WTC11 (cell line): Measurements from ENCODE around the gene IL16. TPM values are rescaled to one million over a fixed set of nuclear protein-coding genes. Genes with fewer than 3 reads are reported as not detected.

Source experiments
- ATAC-seq: fragments of 200-7000 bp; cut with Tn5 transposase; 2 replicates; pipeline ENCODE4 v1.10.0; 2021; ENCODE audit warnings: mild to moderate bottlenecking, moderate library complexity
- CTCF ChIA-PET: fragments of 300-600 bp; sonication (Branson Sonifier 250); formaldehyde crosslinking; loops from one replicate; lab custom pipeline; 2021; ENCODE audit warnings: antibody characterized with exemption; lab: Charles Lee
- POLR2A ChIA-PET: fragments of 350-600 bp; sonication (Branson Sonifier 250); formaldehyde crosslinking; loops from one replicate; lab custom pipeline; 2021; ENCODE audit warnings: antibody characterized with exemption; lab: Charles Lee
- DNase-seq: peaks from one replicate; pipeline ENCODE4 v3.0.0; 2021; ENCODE audit warnings: low spot score
- H3K27ac Mint-ChIP-seq: 2 replicates; pipeline ENCODE4 v1.8.0; 2021; ENCODE audit warnings: mixed read lengths
- H3K27me3 Mint-ChIP-seq: 2 replicates; pipeline ENCODE4 v1.8.0; 2021; ENCODE audit warnings: low read depth, mild to moderate bottlenecking, moderate library complexity, mixed read lengths
- H3K36me3 Mint-ChIP-seq: 2 replicates; pipeline ENCODE4 v1.8.0; 2021; ENCODE audit warnings: mixed read lengths
- H3K4me1 Mint-ChIP-seq: 2 replicates; pipeline ENCODE4 v1.8.0; 2022; ENCODE audit warnings: mixed read lengths
- H3K4me3 Mint-ChIP-seq: 2 replicates; pipeline ENCODE4 v1.8.0; 2021; ENCODE audit warnings: mild to moderate bottlenecking, moderate library complexity, mixed read lengths
- H3K9me3 Mint-ChIP-seq: 2 replicates; pipeline ENCODE4 v1.8.0; 2021; ENCODE audit warnings: mixed read lengths
- ATF6 ChIP-seq: sonication (generic); formaldehyde crosslinking; IDR thresholded peaks from 2 replicates; pipeline ENCODE4 v1.8.1; 2023; ENCODE audit warnings: mild to moderate bottlenecking, missing genetic modification reagents
- CREM ChIP-seq: sonication (generic); formaldehyde crosslinking; IDR thresholded peaks from 2 replicates; pipeline ENCODE4 v1.8.1; 2022; ENCODE audit warnings: mild to moderate bottlenecking, missing genetic modification reagents, moderate library complexity
- E2F5 ChIP-seq: sonication (generic); formaldehyde crosslinking; IDR thresholded peaks from 2 replicates; pipeline ENCODE4 v1.8.1; 2022; ENCODE audit warnings: mild to moderate bottlenecking, moderate library complexity, missing genetic modification reagents
- ERG ChIP-seq: fragments of 250-450 bp; sonication (Bioruptor Pico); IDR thresholded peaks from 2 replicates; pipeline ENCODE4 v1.8.0; 2021; ENCODE audit warnings: mild to moderate bottlenecking
- ESRRA ChIP-seq: sonication (generic); formaldehyde crosslinking; IDR thresholded peaks from 2 replicates; pipeline ENCODE4 v1.8.1; 2022; ENCODE audit warnings: mild to moderate bottlenecking, missing genetic modification reagents, borderline replicate concordance
- FOXK1 ChIP-seq: sonication (generic); formaldehyde crosslinking; IDR thresholded peaks from 2 replicates; pipeline ENCODE4 v1.8.0; 2022; ENCODE audit warnings: mild to moderate bottlenecking, moderate library complexity, missing genetic modification reagents
- GTF2I ChIP-seq: fragments of 250-450 bp; sonication (Bioruptor Pico); conservative IDR thresholded peaks from 2 replicates; pipeline ENCODE4 v1.4.0; 2021; ENCODE audit warnings: mild to moderate bottlenecking
- JAZF1 ChIP-seq: fragments of 250-450 bp; sonication (Bioruptor Pico); IDR thresholded peaks from 2 replicates; pipeline ENCODE4 v1.9.0; 2021; ENCODE audit warnings: moderate library complexity, mild to moderate bottlenecking, inconsistent platforms
- KAT7 ChIP-seq: sonication (generic); formaldehyde crosslinking; IDR thresholded peaks from 2 replicates; pipeline ENCODE4 v1.8.1; 2023; ENCODE audit warnings: missing genetic modification reagents, mild to moderate bottlenecking, borderline replicate concordance
- MAX ChIP-seq: sonication (generic); formaldehyde crosslinking; IDR thresholded peaks from 2 replicates; pipeline ENCODE4 v1.8.0; 2022; ENCODE audit warnings: mild to moderate bottlenecking, missing genetic modification reagents
- NFE2L1 ChIP-seq: sonication (generic); formaldehyde crosslinking; IDR thresholded peaks from 2 replicates; pipeline ENCODE4 v1.8.1; 2023; ENCODE audit warnings: missing genetic modification reagents
- OVOL2 ChIP-seq: fragments of 250-450 bp; sonication (Bioruptor Pico); IDR thresholded peaks from 2 replicates; pipeline ENCODE4 v1.9.0; 2021; ENCODE audit warnings: mild to moderate bottlenecking, borderline replicate concordance
- USF1 ChIP-seq: sonication (generic); formaldehyde crosslinking; IDR thresholded peaks from 2 replicates; pipeline ENCODE4 v1.8.0; 2022; ENCODE audit warnings: mild to moderate bottlenecking, missing genetic modification reagents
- USF2 ChIP-seq: sonication (generic); formaldehyde crosslinking; IDR thresholded peaks from 2 replicates; pipeline ENCODE4 v1.8.1; 2023; ENCODE audit warnings: mild to moderate bottlenecking, missing genetic modification reagents, moderate library complexity
- ZBTB21 ChIP-seq: sonication (generic); formaldehyde crosslinking; IDR thresholded peaks from 2 replicates; pipeline ENCODE4 v1.8.1; 2023; ENCODE audit warnings: mild to moderate bottlenecking, missing genetic modification reagents, borderline replicate concordance
- ZNF219 ChIP-seq: sonication (generic); formaldehyde crosslinking; IDR thresholded peaks from 2 replicates; pipeline ENCODE4 v1.8.0; 2023; ENCODE audit warnings: missing genetic modification reagents, mild to moderate bottlenecking, borderline replicate concordance
- ZNF263 ChIP-seq: sonication (generic); formaldehyde crosslinking; IDR thresholded peaks from 2 replicates; pipeline ENCODE4 v1.8.1; 2022; ENCODE audit warnings: low read depth, mild to moderate bottlenecking, moderate library complexity, missing genetic modification reagents
- ZNF317 ChIP-seq: sonication (generic); formaldehyde crosslinking; IDR thresholded peaks from 2 replicates; pipeline ENCODE4 v1.8.1; 2023; ENCODE audit warnings: low read depth, mild to moderate bottlenecking, moderate library complexity, missing genetic modification reagents, borderline replicate concordance
- ZNF423 ChIP-seq: fragments of 250-450 bp; sonication (Bioruptor Pico); IDR thresholded peaks from 2 replicates; pipeline ENCODE4 v2.1.2; 2022; ENCODE audit warnings: mild to moderate bottlenecking, moderate library complexity
- ZNF532 ChIP-seq: fragments of 250-450 bp; sonication (Bioruptor Pico); IDR thresholded peaks from 2 replicates; pipeline ENCODE4 v1.9.0; 2021; ENCODE audit warnings: mild to moderate bottlenecking, borderline replicate concordance
- total RNA-seq: library from RNA; stranded (reverse); gene quantifications from 3 replicates; pipeline ENCODE4 v1.2.3, GENCODE V29; 2021

IL16 gene
- total RNA-seq, 1 experiment from 2014 or later, result 0.61 TPM

- TF ChIP-seq ERG (no peak), NFE2L1 (no peak), USF1 (CRISPR knock-in tag) (no peak), FOXK1 (no peak), ESRRA (CRISPR knock-in tag) (no peak), ZNF263 (no peak), CREM (CRISPR knock-in tag) (no peak), KAT7 (CRISPR knock-in tag) (no peak), ZNF423 (CRISPR knock-in tag) (no peak), GTF2I (CRISPR knock-in tag) (no peak)
Observed at GRCh38 chr15:81268340-81268739, 71.7 kb downstream of the IL16 start (continued).

- no peak overlapping the region for H3K27ac Mint-ChIP-seq
- TF ChIP-seq OVOL2 (CRISPR knock-in tag) (no peak), ZNF532 (CRISPR knock-in tag) (no peak), ZNF219 (no peak), JAZF1 (CRISPR knock-in tag) (no peak)
- no peak overlapping the region for H3K4me3 Mint-ChIP-seq
- H3K36me3 Mint-ChIP-seq, result no peaks in the 10 kb centered on the region
- ATAC-seq (no peak), DNase-seq (no peak)
- H3K4me1 Mint-ChIP-seq, result peaks cover 13% of the 10 kb centered on the region
- POLR2A ChIA-PET, result no interaction called here
- H3K9me3 Mint-ChIP-seq, result no peaks in the 10 kb centered on the region
- CTCF ChIA-PET, result interaction anchor here (0.5 to 4.9 kb wide), 8 partner anchors 22 to 163 kb away, joined by 3 to 170 read pairs (median 4); no protein-coding TSS in a partner anchor
- no peaks in the 10 kb centered on the region; the same call in 1 of the 2 replicates for H3K27me3 Mint-ChIP-seq
Observed at GRCh38 chr15:81268881-81269601, 72.4 kb downstream of the IL16 start.

- Mint-ChIP-seq H3K9me3 (no peaks in the 10 kb centered on the region), H3K27me3 (no peaks in the 10 kb centered on the region; the same call in 1 of the 2 replicates), H3K4me1 (peaks cover 21% of the 10 kb centered on the region), H3K36me3 (no peaks in the 10 kb centered on the region), H3K27ac (no peak overlapping the region), H3K4me3 (no peak overlapping the region)
- ChIA-PET CTCF (interaction anchor here (1.5 to 2.2 kb wide), 2 partner anchors 140 to 164 kb away, joined by 5 to 7 read pairs; no protein-coding TSS in a partner anchor), POLR2A (no interaction called here)
- no peak for ATAC-seq
- no peak for DNase-seq
- TF ChIP-seq CREM (CRISPR knock-in tag) (no peak), USF2 (CRISPR knock-in tag) (no peak), ZBTB21 (CRISPR knock-in tag) (no peak), E2F5 (no peak), MAX (CRISPR knock-in tag) (no peak), ATF6 (no peak), OVOL2 (CRISPR knock-in tag) (no peak), ZNF317 (CRISPR knock-in tag) (no peak)
Observed at GRCh38 chr15:81270188-81270587, 73.5 kb downstream of the IL16 start.
